Activated CD4-positive, alpha-beta T cell treated with anti-CD3 and anti-CD28 coated beads for 48 hours (primary cell): ENCODE measurements around the gene GABBR2.
"Not testable (repeated sequence)": the region's sequence is repeated elsewhere in the genome, so short reads cannot be mapped to it uniquely, and the experiment has no call there.

ENCODE experiments used
- DNase-seq: peaks from one replicate; pipeline ENCODE4 v3.0.0-alpha.2; 2020

The GABBR2 gene

GRCh38 chr9:98684816-98685215 lies 23.9 kb downstream of the GABBR2 start:
- not testable (repeated sequence) for DNase-seq

- peak; percentile 39 for DNase-seq
Measured at GRCh38 chr9:98678244-98678842, 30.4 kb downstream of the GABBR2 start.

GRCh38 chr9:98673681-98674080 lies 35.1 kb downstream of the GABBR2 start:
- no peak for DNase-seq

- no peak for DNase-seq
Measured at GRCh38 chr9:98667005-98667640, 41.6 kb downstream of the GABBR2 start.

GRCh38 chr9:98665501-98665900 lies 43.2 kb downstream of the GABBR2 start:
- no peak for DNase-seq

- DNase-seq: no peak
Measured at GRCh38 chr9:98660541-98660940, 48.2 kb downstream of the GABBR2 start.

GRCh38 chr9:98658951-98659351 lies 49.8 kb downstream of the GABBR2 start:
- no peak for DNase-seq

- DNase-seq: no peak
Measured at GRCh38 chr9:98657897-98658296, 50.8 kb downstream of the GABBR2 start.

GRCh38 chr9:98656511-98656910 lies 52.2 kb downstream of the GABBR2 start:
- DNase-seq: no peak

- not testable (repeated sequence) for DNase-seq
Measured at GRCh38 chr9:98655428-98655827, 53.3 kb downstream of the GABBR2 start.

- DNase-seq: no peak
Measured at GRCh38 chr9:98654247-98654646, 54.5 kb downstream of the GABBR2 start.

GRCh38 chr9:98652741-98653140 lies 56.0 kb downstream of the GABBR2 start:
- DNase-seq: no peak

- no peak for DNase-seq
Measured at GRCh38 chr9:98652302-98652701, 56.4 kb downstream of the GABBR2 start.

- no peak for DNase-seq
Measured at GRCh38 chr9:98647236-98647635, 61.5 kb downstream of the GABBR2 start.

- DNase-seq: no peak
Measured at GRCh38 chr9:98644011-98644410, 64.7 kb downstream of the GABBR2 start.

GRCh38 chr9:98642661-98643312 lies 65.9 kb downstream of the GABBR2 start:
- no peak for DNase-seq

- no peak for DNase-seq
Measured at GRCh38 chr9:98641695-98642094, 67.0 kb downstream of the GABBR2 start.

GRCh38 chr9:98640394-98640793 lies 68.3 kb downstream of the GABBR2 start:
- no peak for DNase-seq

- no peak for DNase-seq
Measured at GRCh38 chr9:98639133-98639532, 69.6 kb downstream of the GABBR2 start.

GRCh38 chr9:98637381-98637780 lies 71.4 kb downstream of the GABBR2 start:
- DNase-seq: no peak

- DNase-seq: no peak
Measured at GRCh38 chr9:98635374-98635773, 73.4 kb downstream of the GABBR2 start.

- no peak for DNase-seq
Measured at GRCh38 chr9:98634685-98635336, 73.9 kb downstream of the GABBR2 start.

GRCh38 chr9:98632839-98633238 lies 75.9 kb downstream of the GABBR2 start:
- no peak for DNase-seq

- no peak for DNase-seq
Measured at GRCh38 chr9:98627296-98627695, 81.4 kb downstream of the GABBR2 start.
